AG08396 (cell line): ENCODE measurements around the gene NDST4.

Experiments used
- DNase-seq: peaks from one replicate; pipeline ENCODE4 v3.0.0; 2012; ENCODE audit warnings: low spot score, mixed read lengths

The NDST4 gene

DNA sequence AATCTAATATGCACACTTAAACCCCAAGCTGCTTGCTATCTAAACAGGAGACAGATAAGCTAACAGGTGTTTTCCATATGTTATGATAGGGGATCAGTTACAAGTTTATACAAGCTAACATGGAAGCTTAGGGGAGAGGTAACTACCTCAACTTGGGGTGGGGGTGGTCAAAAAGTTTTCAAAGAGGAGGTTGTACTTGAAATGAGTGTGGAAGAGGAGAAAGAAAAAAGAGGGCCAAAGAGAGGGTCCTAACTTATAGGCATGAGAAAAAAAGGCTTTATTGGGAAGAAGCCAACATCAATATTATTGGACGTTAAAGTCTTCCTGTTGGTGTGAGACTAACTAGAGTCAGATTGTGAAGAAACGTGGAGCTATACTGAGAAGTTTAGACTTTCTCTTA is 205.9 kb downstream of the NDST4 start:
- no peak for DNase-seq

DNA sequence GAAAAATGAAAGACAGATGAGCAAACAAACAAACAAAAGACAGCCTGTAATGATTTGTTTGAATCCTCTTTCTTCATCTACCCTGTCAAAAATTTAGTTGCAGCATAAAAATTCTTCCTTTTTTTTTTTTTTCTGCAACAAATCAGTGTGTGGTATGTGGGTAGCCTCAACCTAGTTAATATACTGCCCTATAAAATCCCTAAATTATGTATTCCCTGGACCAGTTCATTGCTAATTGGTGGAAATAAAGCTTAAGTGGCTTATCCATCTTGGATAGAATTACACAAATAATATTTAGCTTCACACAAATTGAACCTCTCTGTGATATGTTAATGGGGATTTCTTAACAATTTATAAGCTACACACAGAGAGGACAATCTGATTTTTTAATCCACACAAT is 208.4 kb downstream of the NDST4 start:
- no peak for DNase-seq

- DNase-seq = no peak
Measured at GRCh38 chr4:114900934-114901333, 212.5 kb downstream of the NDST4 start.

DNA sequence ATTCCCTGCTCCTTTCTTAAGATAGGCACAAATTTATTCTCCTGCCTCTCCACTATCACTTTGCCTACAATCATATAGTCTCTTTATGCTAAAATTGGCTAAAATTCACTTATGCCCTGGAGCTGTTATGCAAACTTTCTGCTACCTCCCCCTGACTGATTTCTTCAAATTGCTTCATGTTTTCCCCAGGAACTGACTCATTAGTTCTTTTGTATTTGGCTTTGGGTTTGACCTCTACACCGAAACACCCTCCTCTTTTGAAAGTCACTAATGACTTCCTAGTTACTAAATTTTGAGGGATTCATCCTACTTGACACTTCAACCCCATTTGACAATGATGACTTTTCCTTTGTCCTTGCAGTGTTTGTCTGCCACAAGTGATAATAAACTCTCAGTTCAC is 222.6 kb downstream of the NDST4 start:
- no peak for DNase-seq

GRCh38 chr4:114886761-114887160 is 226.7 kb downstream of the NDST4 start:
- DNase-seq = no peak

DNA sequence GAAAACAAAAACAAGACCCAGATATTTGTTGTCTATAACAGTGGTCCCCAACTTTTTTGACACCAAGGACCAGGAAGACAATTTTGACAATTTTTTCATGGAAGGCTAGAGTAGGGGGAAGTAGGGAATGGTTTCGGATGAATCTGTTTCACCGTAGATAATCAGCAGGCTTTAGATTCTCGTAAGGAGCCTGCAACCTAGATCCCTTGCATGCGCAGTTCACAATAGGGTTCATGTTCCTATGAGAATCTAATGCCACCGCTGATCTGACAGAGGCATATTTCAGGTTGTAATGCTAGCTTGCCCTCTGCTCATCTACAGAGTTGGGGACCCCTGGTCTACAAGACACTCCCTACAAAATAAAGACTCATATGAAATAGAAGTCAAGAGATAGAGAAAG is 229.8 kb downstream of the NDST4 start:
- no peak for DNase-seq

- DNase-seq = no peak
Measured at GRCh38 chr4:114879916-114880669, 233.3 kb downstream of the NDST4 start.

- no peak for DNase-seq
Measured at GRCh38 chr4:114875630-114876029, 237.8 kb downstream of the NDST4 start.

DNA sequence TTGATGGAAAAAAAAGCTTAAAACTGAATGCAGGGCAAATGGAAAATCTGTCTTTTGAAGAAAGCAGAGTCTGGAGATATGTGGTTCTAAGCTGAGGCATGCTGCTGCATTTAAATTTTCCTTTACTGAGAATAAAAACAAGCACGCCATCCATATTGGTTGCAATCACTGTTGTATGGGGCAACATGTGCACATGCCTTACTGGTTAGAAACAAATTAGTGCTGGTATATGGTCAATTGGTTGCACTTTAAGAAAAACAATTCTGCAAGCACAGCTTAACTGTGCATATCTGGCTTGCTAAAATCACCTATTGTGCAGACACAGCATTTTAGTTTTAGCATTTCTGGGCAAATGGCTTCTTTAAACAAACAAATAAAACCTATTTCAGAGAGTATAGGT is 239.1 kb downstream of the NDST4 start:
- no peak for DNase-seq

DNA sequence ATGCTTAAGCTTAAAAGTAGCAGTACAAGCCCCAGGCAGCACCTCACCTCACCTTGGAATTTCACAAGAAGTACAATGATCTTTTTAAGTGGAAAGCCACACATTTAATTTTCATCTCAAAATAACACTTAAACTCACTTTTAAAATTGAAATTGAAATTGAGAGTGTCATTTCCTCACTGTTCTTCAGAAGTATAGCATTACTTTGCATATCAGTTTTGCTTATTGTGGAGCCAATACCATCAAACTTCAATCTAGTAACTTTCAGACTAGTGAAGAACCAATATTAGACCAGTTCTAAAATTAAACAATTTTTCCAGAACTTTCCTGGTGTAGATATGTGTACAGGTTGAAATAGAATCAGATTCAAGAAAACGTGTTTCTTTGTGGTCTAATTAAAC is 242.4 kb downstream of the NDST4 start:
- DNase-seq = no peak

GRCh38 chr4:114866901-114867670 is 246.3 kb downstream of the NDST4 start:
- no peak for DNase-seq

DNA sequence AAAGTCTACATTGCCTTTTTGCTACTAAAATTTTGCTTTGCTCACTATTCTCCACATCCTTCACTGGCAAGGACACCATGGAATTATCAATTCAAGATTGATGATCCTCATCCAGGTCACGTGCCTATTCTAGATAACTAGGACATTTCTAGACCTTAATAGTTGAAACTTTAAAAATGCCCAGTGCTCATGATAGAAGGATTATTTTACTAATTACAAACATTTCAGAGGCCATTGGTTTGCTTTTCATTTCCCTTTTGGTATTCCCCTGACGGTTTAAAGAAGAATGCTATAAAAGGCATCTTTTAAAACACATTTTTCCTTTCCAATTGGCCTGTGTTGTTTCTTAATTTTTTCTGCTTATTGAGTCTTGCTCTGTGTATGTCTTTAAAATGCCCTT is 249.4 kb downstream of the NDST4 start:
- DNase-seq = no peak

DNA sequence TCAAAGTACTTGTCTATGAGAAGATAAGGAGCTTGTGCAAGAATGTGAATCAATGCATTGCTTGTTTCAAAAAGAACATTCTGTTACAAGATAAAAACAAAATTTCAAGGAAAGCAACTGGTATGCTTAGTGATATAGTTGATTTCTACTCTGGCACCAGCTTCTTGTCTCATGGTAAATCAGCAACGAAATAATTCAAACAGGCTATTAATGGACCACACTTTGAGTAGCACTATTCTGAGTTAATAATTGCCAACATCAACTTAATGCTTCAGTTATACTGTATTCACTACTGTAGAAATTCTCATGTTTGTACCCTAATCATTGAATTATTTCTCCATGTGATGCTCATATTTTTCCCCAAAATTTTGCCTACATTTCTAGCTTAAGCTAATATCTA is 252.6 kb downstream of the NDST4 start:
- no peak for DNase-seq

- DNase-seq = no peak
Measured at GRCh38 chr4:114857831-114858230, 255.6 kb downstream of the NDST4 start.

GRCh38 chr4:114839986-114840385 is 273.4 kb downstream of the NDST4 start:
- DNase-seq = no peak

DNA sequence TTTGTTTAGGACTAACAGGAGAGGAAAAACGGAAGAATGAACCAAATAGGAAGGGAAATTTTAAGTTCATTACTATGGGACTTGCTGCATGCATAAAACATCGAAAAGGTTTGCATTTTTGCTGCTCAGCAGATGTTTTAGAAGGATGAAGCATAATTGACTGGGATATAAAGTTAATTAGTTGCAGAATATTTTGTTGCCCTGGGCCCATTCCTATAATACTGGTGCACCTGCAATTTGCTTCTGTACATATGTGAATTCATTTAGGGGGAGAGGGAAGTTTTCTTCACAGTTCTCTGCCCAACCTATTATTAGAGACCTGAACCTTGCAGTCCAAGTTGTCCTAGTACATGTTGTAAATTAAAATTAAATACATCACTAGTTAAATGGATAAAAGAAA is 282.8 kb downstream of the NDST4 start:
- no peak for DNase-seq

- DNase-seq = no peak
Measured at GRCh38 chr4:114827651-114828050, 285.8 kb downstream of the NDST4 start.

GRCh38 chr4:114815760-114816159 is 297.7 kb downstream of the NDST4 start:
- DNase-seq = no peak

DNA sequence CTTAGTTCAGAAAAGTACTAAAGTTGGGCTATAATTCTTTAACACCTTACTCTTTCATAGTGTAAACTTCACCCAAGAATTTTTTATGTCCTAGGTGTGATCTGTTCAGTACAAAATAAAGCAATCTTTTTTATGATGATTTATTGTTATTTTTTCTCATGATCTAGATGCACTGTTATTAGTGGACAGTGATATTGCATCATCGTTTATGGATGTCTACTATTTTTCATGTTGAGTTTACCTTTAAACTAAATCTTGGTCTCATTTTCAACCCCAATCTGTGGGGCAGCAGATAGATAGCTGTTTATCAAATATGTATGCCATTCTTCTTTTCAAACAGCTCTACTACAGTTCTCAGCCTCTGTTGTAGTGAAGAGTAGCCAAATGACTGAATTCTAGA is 299.5 kb downstream of the NDST4 start:
- no peak for DNase-seq

DNA sequence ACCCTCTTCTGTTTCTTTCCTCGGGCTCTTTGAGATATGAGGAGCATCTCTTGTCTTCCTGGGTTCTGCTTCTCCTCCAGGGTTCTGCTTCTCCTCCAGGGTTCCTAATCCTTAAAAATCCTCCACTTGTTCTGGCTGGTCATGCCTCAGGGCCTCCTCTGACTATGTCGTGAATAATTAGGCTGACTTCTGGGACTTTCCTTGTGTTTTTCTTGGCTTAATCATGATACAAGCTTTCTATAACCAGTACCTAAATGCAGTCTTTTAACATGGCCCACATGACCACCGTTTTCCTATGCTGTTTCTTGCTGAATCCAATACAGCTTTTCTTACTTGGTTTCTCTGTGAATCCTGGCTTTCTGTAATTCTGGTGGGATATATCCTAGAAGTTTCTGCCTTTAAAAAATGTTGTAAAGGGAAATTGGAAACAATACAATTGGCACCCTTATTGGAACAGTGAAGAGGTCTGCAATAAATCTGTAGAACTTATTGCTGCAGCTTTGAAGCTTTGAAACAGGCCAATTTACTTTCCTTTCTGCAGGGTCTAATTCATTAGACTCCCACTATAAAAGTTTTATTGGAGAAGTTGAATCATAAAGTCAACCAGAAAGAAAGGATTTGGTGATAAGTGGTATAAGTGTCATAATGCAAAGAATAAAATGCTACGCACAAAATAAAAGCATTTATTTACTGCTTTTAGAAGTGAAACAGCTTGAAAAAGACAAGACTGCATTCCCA is 301.7 kb downstream of the NDST4 start:
- no peak for DNase-seq

- DNase-seq = peak; percentile 41
Measured at GRCh38 chr4:114807759-114808404, 305.5 kb downstream of the NDST4 start.

DNA sequence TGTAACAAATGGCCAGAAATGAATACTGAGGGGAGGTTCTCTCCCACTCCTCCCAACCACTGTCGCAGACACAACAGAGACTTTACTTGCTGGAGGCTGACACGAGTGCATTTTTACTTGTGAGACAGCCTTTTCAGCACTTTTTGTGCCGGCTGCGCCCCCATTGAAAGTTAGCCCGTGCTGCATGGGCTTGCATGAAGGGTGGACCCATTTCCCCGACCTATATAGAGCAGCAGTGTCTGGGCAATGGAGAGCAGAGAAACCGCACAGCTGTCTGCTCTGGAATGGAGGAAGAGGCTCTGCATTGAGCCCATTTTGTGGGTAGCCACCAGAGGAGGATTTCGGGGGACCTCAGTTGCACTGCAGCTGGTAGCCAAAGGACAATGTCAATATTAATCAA is 306.1 kb downstream of the NDST4 start:
- DNase-seq = no peak
